CD4-positive, CD25-positive, alpha-beta regulatory T cell (primary cell): Measurements from ENCODE around the gene ING5. TPM values are rescaled to one million over a fixed set of nuclear protein-coding genes. Genes with fewer than 3 reads are reported as not detected.

Experiments
- ATAC-seq, 2 donors: fragments of 150-1000 bp; cut with Tn5 transposase; one replicate each; pipeline ENCODE4 v1.10.0; 2021; ENCODE audit warnings: low read depth in 2 of 2, moderate number of reproducible peaks in 2 of 2, moderate library complexity in 1 of 2
- DNase-seq, 3 donors: peaks; one replicate each; pipeline versions ENCODE4 v3.0.0 to v3.0.0-alpha.2; 2012 to 2022; ENCODE audit warnings: mixed read lengths in 1 of 3
- H3K27ac ChIP-seq: one replicate; pipeline ENCODE4 v1.7.0; 2013; ENCODE audit warnings: mild to moderate bottlenecking, low read length; ENCODE audit not compliant: insufficient read depth, poor library complexity, severe bottlenecking
- H3K27me3 ChIP-seq: one replicate; pipeline ENCODE4 v1.7.0; 2013; ENCODE audit warnings: low read length; ENCODE audit not compliant: control insufficient read depth, insufficient read depth
- H3K36me3 ChIP-seq: one replicate; pipeline ENCODE4 v1.7.0; 2013; ENCODE audit warnings: mild to moderate bottlenecking, low read length, moderate library complexity; ENCODE audit not compliant: control insufficient read depth, insufficient read depth
- H3K4me1 ChIP-seq: 2 replicates; pipeline ENCODE4 v1.7.0; 2013; ENCODE audit warnings: mild to moderate bottlenecking, low read length; ENCODE audit not compliant: insufficient read depth, control insufficient read depth, poor library complexity, severe bottlenecking
- H3K4me3 ChIP-seq: one replicate; pipeline ENCODE4 v1.7.0; 2013; ENCODE audit warnings: low read depth, mild to moderate bottlenecking, low read length, moderate library complexity
- H3K9me3 ChIP-seq, 2 experiments: 1 replicate in 1 of 2; 2 replicates in 1 of 2; pipeline ENCODE4 v1.7.0; 2013; ENCODE audit warnings: low read length in 2 of 2, mild to moderate bottlenecking in 1 of 2, moderate library complexity in 1 of 2; ENCODE audit not compliant: control insufficient read depth in 2 of 2
- H3K27ac Mint-ChIP-seq, 3 donors: one replicate each; pipeline ENCODE4 v1.8.0; 2020 to 2022; ENCODE audit warnings: mild to moderate bottlenecking in 3 of 3, mixed read lengths in 3 of 3, moderate library complexity in 2 of 3
- H3K27me3 Mint-ChIP-seq: one replicate; pipeline ENCODE4 v1.8.0; 2022; ENCODE audit warnings: mild to moderate bottlenecking, mixed read lengths
- H3K36me3 Mint-ChIP-seq: one replicate; pipeline ENCODE4 v1.8.0; 2020; ENCODE audit warnings: mixed read lengths
- H3K4me1 Mint-ChIP-seq, 4 donors: one replicate each; pipeline ENCODE4 v1.8.0; 2020 to 2022; ENCODE audit warnings: mixed read lengths in 4 of 4, mild to moderate bottlenecking in 1 of 4
- H3K4me3 Mint-ChIP-seq, 4 donors: one replicate each; pipeline ENCODE4 v1.8.0; 2020 to 2022; ENCODE audit warnings: mild to moderate bottlenecking in 4 of 4, mixed read lengths in 4 of 4, moderate library complexity in 3 of 4
- H3K9me3 Mint-ChIP-seq, 7 donors: one replicate each; pipeline ENCODE4 v1.8.0; 2020 to 2022; ENCODE audit warnings: mixed read lengths in 7 of 7, mild to moderate bottlenecking in 3 of 7, moderate library complexity in 2 of 7
- polyA plus RNA-seq, 4 donors: library from polyadenylated mRNA; unstranded; fragments of 300-500 nt; fragmentation: Illumina TruSeq; gene quantifications; one replicate each; pipeline ENCODE4 v1.2.3, GENCODE V29; 2021
- total RNA-seq: library from RNA; stranded (reverse); gene quantifications from one replicate; pipeline ENCODE4 v1.2.3, GENCODE V29; 2022

ING5 gene
- total RNA-seq (64.8 TPM), polyA plus RNA-seq (10 to 100 TPM; 16.7 to 27.3 (median 19.1) TPM)

DNA sequence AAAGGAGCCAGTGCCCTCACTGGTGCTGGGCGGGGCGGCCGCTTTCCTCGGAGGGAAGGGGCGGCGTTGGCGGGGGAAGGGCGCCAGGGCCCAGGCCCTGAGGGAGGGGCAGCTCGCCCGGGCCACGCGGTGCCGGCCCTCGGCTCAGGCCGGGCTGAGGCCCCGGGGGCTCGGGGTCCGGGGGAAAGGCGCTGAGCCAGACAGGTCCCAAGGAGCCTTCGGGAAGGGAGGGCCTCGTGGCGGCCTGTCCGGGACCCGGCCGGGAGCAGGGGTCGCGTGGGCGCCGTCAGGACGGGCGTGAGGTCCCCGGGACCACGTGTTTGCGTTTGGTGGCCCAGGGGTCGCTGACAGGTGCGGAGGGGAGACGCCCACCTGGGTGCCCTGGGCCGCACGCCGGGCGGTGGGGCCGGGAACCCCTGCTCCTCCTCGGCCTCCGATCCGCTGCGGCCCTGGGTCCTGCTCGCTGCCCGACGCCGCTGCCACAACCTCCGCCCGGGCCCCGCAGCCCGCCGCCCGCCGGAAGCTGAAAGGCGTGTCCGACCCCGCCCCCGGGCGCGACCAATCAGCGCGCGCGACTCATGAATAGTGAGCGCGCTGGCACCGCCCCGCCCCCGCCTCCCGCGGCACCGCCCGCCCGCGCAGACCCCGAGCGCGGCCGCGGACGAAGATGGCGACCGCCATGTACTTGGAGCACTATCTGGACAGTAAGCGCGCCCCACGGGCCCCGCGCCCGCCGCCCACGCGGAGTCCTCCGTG, at the start of gene ING5:
Gene ING5 (plus strand): TSS at position 641 of the 756 bp plus-strand sequence. CDS start 27 bp downstream, at position 668.
- peak within 1 kb of the TSS; percentile 57 for H3K4me3 ChIP-seq
- H3K27ac ChIP-seq: peak within 1 kb of the TSS; percentile 90
- H3K36me3 ChIP-seq: peaks cover 15% of the 10 kb centered on the region
- H3K9me3 ChIP-seq: no peaks in the 10 kb centered on the region
- DNase-seq (peak; percentile 92 to 96 (median 95)), ATAC-seq (peak; percentile 73)
- Mint-ChIP-seq H3K4me1 (peaks cover 0 to 30% (median 16%) of the 10 kb centered on the region in 4 donors), H3K27ac (peak within 1 kb of the TSS; percentile 86 to 94 (median 88)), H3K9me3 (peaks cover 0 to 2% (median 0%) of the 10 kb centered on the region in 7 donors), H3K27me3 (peaks cover 4% of the 10 kb centered on the region), H3K4me3 (peak within 1 kb of the TSS; percentile 90 to 99 (median 94)), H3K36me3 (peaks cover 10% of the 10 kb centered on the region)
- no peaks in the 10 kb centered on the region for H3K27me3 ChIP-seq
- H3K4me1 ChIP-seq: peaks cover 16% of the 10 kb centered on the region

DNA sequence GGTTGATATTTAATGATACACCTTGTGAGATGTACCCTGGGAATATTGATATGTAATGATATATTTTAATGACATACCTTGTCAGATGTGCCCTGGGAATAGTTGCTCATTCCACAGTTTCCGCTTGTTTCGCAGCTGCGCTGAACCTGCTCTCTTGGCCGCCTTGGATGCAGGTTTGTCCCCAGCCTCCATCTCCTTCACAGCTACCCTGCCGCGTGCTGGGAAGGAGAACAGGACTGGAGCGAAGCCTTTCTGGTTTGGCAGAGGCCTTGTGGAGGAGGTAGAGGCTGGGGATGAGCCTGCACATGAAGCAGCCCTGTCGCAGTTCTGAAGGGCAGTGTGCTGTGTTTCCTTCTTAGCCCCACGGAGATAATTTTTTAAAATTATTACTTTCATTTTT, 49.7 kb upstream of the ING5 start:
- no peaks in the 10 kb centered on the region for H3K9me3 ChIP-seq
- Mint-ChIP-seq H3K36me3 (peaks cover 14% of the 10 kb centered on the region), H3K9me3 (no peaks in the 10 kb centered on the region), H3K4me3 (no peak overlapping the region), H3K27ac (peak overlapping the region in 1 of 3 donors; percentile 39), H3K27me3 (no peaks in the 10 kb centered on the region), H3K4me1 (peaks cover 5 to 19% (median 11%) of the 10 kb centered on the region in 4 donors)
- H3K4me1 ChIP-seq: no peaks in the 10 kb centered on the region
- ATAC-seq: no peak
- no peak overlapping the region for H3K27ac ChIP-seq
- no peak for DNase-seq
- no peak overlapping the region for H3K4me3 ChIP-seq
- H3K36me3 ChIP-seq: peaks cover 50% of the 10 kb centered on the region
- H3K27me3 ChIP-seq: no peaks in the 10 kb centered on the region

- Mint-ChIP-seq H3K27ac (no peak overlapping the region), H3K36me3 (peaks cover 17% of the 10 kb centered on the region), H3K9me3 (no peaks in the 10 kb centered on the region), H3K27me3 (no peaks in the 10 kb centered on the region), H3K4me3 (no peak overlapping the region), H3K4me1 (peaks cover 5 to 16% (median 10%) of the 10 kb centered on the region in 4 donors)
- peaks cover 50% of the 10 kb centered on the region for H3K36me3 ChIP-seq
- ATAC-seq (no peak), DNase-seq (no peak)
- H3K27ac ChIP-seq: no peak overlapping the region
- no peaks in the 10 kb centered on the region for H3K9me3 ChIP-seq
- H3K4me3 ChIP-seq: no peak overlapping the region
- H3K27me3 ChIP-seq: no peaks in the 10 kb centered on the region
- H3K4me1 ChIP-seq: no peaks in the 10 kb centered on the region
Measured at GRCh38 chr2:241652722-241653121, 49.1 kb upstream of the ING5 start.

DNA sequence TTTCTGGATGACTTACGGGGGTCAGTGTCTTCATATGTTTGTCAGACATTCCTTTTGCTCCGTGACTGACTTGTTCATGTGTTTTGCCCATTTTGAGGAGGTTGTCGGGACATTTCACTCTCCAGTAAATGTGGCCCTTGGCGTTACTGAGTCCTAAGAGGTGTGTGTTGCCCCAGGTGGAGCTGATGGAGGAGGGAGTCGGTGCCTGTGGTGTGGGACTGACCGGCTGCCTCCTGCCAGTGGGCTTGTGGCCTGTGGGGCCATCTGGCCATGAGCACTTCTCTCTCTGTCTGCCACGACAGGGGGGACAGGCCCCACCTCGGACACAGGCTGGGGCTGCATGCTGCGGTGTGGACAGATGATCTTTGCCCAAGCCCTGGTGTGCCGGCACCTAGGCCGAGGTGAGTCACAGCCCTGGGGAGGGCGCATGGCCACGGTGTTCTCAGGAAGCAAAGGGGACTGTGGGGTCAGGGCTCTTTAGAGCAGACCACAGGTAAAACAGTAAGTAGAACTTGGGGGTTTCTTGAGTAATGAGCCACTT, 48.6 kb upstream of the ING5 start:
- no peak overlapping the region for H3K27ac ChIP-seq
- H3K4me1 ChIP-seq: no peaks in the 10 kb centered on the region
- Mint-ChIP-seq H3K4me3 (no peak overlapping the region), H3K27ac (no peak overlapping the region), H3K36me3 (peaks cover 19% of the 10 kb centered on the region), H3K27me3 (no peaks in the 10 kb centered on the region), H3K9me3 (no peaks in the 10 kb centered on the region), H3K4me1 (peaks cover 5 to 12% (median 8%) of the 10 kb centered on the region in 4 donors)
- ATAC-seq (no peak), DNase-seq (no peak)
- peaks cover 51% of the 10 kb centered on the region for H3K36me3 ChIP-seq
- no peak overlapping the region for H3K4me3 ChIP-seq
- H3K27me3 ChIP-seq: no peaks in the 10 kb centered on the region
- no peaks in the 10 kb centered on the region for H3K9me3 ChIP-seq

DNA sequence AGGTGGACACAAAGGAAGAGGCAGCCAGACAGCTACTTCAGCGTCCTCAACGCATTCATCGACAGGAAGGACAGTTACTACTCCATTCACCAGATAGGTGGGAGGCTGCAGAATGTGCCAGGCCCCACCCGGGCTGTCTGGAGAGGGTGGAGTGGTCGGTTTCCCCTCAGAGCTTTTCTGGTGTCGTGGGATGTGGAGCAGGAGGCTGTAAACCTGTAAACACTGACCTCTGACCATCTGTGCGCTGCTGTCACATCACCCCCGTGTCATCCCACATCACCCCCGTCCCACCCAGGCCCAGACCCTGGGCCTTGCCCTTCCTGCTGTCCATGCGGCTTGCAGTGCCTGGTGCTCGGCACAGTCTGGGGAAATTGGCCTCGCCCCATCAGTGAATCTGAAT, 47.3 kb upstream of the ING5 start:
- no peak for DNase-seq
- Mint-ChIP-seq H3K9me3 (no peaks in the 10 kb centered on the region), H3K4me1 (peaks cover 0 to 10% (median 2%) of the 10 kb centered on the region in 4 donors), H3K36me3 (peaks cover 26% of the 10 kb centered on the region), H3K4me3 (no peak overlapping the region), H3K27ac (no peak overlapping the region), H3K27me3 (no peaks in the 10 kb centered on the region)
- Histone ChIP-seq H3K36me3 (peaks cover 62% of the 10 kb centered on the region), H3K4me3 (no peak overlapping the region), H3K27ac (no peak overlapping the region), H3K27me3 (no peaks in the 10 kb centered on the region), H3K9me3 (no peaks in the 10 kb centered on the region), H3K4me1 (no peaks in the 10 kb centered on the region)
- ATAC-seq: no peak

GRCh38 chr2:241655516-241656189, 46.2 kb upstream of the ING5 start:
- Histone ChIP-seq H3K4me1 (no peaks in the 10 kb centered on the region), H3K9me3 (no peaks in the 10 kb centered on the region), H3K36me3 (peaks cover 70% of the 10 kb centered on the region), H3K4me3 (no peak overlapping the region), H3K27me3 (no peaks in the 10 kb centered on the region), H3K27ac (no peak overlapping the region)
- no peak for DNase-seq
- Mint-ChIP-seq H3K9me3 (no peaks in the 10 kb centered on the region), H3K4me3 (no peak overlapping the region), H3K27me3 (no peaks in the 10 kb centered on the region), H3K4me1 (peaks cover 0 to 10% (median 2%) of the 10 kb centered on the region in 4 donors), H3K27ac (no peak overlapping the region), H3K36me3 (peaks cover 33% of the 10 kb centered on the region)
- no peak for ATAC-seq

GRCh38 chr2:241656190-241656741, 45.6 kb upstream of the ING5 start:
- DNase-seq (no peak), ATAC-seq (no peak)
- no peak overlapping the region for H3K4me3 ChIP-seq
- H3K9me3 ChIP-seq: no peaks in the 10 kb centered on the region
- Mint-ChIP-seq H3K4me3 (no peak overlapping the region), H3K27me3 (no peaks in the 10 kb centered on the region), H3K9me3 (no peaks in the 10 kb centered on the region), H3K36me3 (peaks cover 33% of the 10 kb centered on the region), H3K4me1 (peaks cover 0 to 5% (median 0%) of the 10 kb centered on the region in 4 donors), H3K27ac (no peak overlapping the region)
- H3K4me1 ChIP-seq: no peaks in the 10 kb centered on the region
- H3K27me3 ChIP-seq: no peaks in the 10 kb centered on the region
- peaks cover 68% of the 10 kb centered on the region for H3K36me3 ChIP-seq
- no peak overlapping the region for H3K27ac ChIP-seq
